Liver (tissue), 9 donors: ENCODE results near the gene VAC14. TPM values are rescaled to one million over a fixed set of nuclear protein-coding genes. Genes with fewer than 3 reads are reported as not detected.

Experiments used
- DNase-seq: peaks from one replicate; pipeline ENCODE4 v3.0.0-alpha.2; 2017; ENCODE audit warnings: low spot score
- H3K27ac ChIP-seq, 2 donors: one replicate each; pipeline ENCODE4 v1.7.0; 2013; ENCODE audit warnings: inconsistent platforms in 2 of 2, low read length in 2 of 2, control low read depth in 1 of 2, low read depth in 1 of 2, mild to moderate bottlenecking in 1 of 2
- H3K27me3 ChIP-seq, 4 donors: one replicate each; pipeline versions ENCODE4 v1.6.1 to v1.7.0; 2013; ENCODE audit warnings: low read length in 3 of 4, inconsistent platforms in 1 of 4, mild to moderate bottlenecking in 1 of 4, moderate library complexity in 1 of 4; ENCODE audit not compliant: control insufficient read depth in 4 of 4, insufficient read depth in 4 of 4
- H3K36me3 ChIP-seq, 4 donors: one replicate each; pipeline versions ENCODE4 v1.6.1 to v1.7.0; 2013; ENCODE audit warnings: low read length in 3 of 4, mild to moderate bottlenecking in 3 of 4, low read depth in 1 of 4, moderate library complexity in 1 of 4; ENCODE audit not compliant: control insufficient read depth in 4 of 4, insufficient read depth in 3 of 4
- H3K4me1 ChIP-seq, 4 donors: one replicate each; pipeline versions ENCODE4 v1.6.1 to v1.7.0; 2013; ENCODE audit warnings: low read length in 3 of 4, mild to moderate bottlenecking in 3 of 4, moderate library complexity in 1 of 4; ENCODE audit not compliant: control insufficient read depth in 4 of 4, insufficient read depth in 4 of 4
- H3K4me3 ChIP-seq, 3 donors: one replicate each; pipeline versions ENCODE4 v1.6.1 to v1.7.0; 2013; ENCODE audit warnings: low read length in 3 of 3, control low read depth in 1 of 3, low read depth in 1 of 3, mild to moderate bottlenecking in 1 of 3
- H3K9ac ChIP-seq, 2 donors: one replicate each; pipeline ENCODE4 v1.7.0; 2013; ENCODE audit warnings: low read length in 2 of 2, mild to moderate bottlenecking in 2 of 2, moderate library complexity in 2 of 2, control low read depth in 1 of 2, low read depth in 1 of 2
- H3K9me3 ChIP-seq, 4 donors: one replicate each; pipeline versions ENCODE4 v1.6.1 to v1.7.0; 2013; ENCODE audit warnings: low read length in 3 of 4; ENCODE audit not compliant: control insufficient read depth in 4 of 4
- ATF3 ChIP-seq: IDR thresholded peaks from 2 replicates; pipeline ENCODE4 v1.6.1; 2016; ENCODE audit warnings: antibody characterized with exemption
- EGR1 ChIP-seq, 2 donors: IDR thresholded peaks; 2 replicates each; pipeline ENCODE4 v1.6.1; 2016 to 2018; ENCODE audit warnings: antibody characterized with exemption in 2 of 2, low read depth in 2 of 2
- GABPA ChIP-seq, 2 donors: IDR thresholded peaks in 1 of 2; conservative IDR thresholded peaks in 1 of 2; 2 replicates each; pipeline ENCODE4 v1.6.1; 2016; ENCODE audit warnings: antibody characterized with exemption in 2 of 2, mild to moderate bottlenecking in 1 of 2, moderate library complexity in 1 of 2
- HNF4A ChIP-seq, 2 donors: conservative IDR thresholded peaks; 2 replicates each; pipeline ENCODE4 v1.6.1; 2016; ENCODE audit warnings: antibody characterized with exemption in 2 of 2, mild to moderate bottlenecking in 2 of 2
- HNF4G ChIP-seq: IDR thresholded peaks from 2 replicates; pipeline ENCODE4 v1.6.1; 2016; ENCODE audit warnings: antibody characterized with exemption
- JUND ChIP-seq, 2 donors: IDR thresholded peaks; 2 replicates each; pipeline ENCODE4 v1.6.1; 2016; ENCODE audit warnings: antibody characterized with exemption in 2 of 2
- MAX ChIP-seq: IDR thresholded peaks from 2 replicates; pipeline ENCODE4 v1.6.1; 2016; ENCODE audit warnings: antibody characterized with exemption
- REST ChIP-seq: IDR thresholded peaks from 2 replicates; pipeline ENCODE4 v1.6.1; 2016; ENCODE audit warnings: antibody characterized with exemption, mild to moderate bottlenecking
- RXRA ChIP-seq, 2 donors: IDR thresholded peaks; 2 replicates each; pipeline ENCODE4 v1.6.1; 2017 to 2018; ENCODE audit warnings: antibody characterized with exemption in 2 of 2, mild to moderate bottlenecking in 1 of 2
- YY1 ChIP-seq: IDR thresholded peaks from 2 replicates; pipeline ENCODE4 v1.6.1; 2016; ENCODE audit warnings: antibody characterized with exemption, mild to moderate bottlenecking
- ZBTB33 ChIP-seq: IDR thresholded peaks from 2 replicates; pipeline ENCODE4 v1.6.1; 2016; ENCODE audit warnings: antibody characterized with exemption
- WGBS: extraction: QIAGEN DNeasy Blood & Tissue Kit; methylation state at CpG from one replicate; pipeline ENCODE4 v1.1.7; 2013; 5-methylcytosine and 5-hydroxymethylcytosine counted together
- polyA plus RNA-seq, 2 donors: library from polyadenylated mRNA; stranded (reverse) in 1 of 2; unstranded in 1 of 2; fragments of 200-250 nt in 1 of 2; fragments of >200 nt in 1 of 2; fragmentation: Nextera tagmentation in 1 of 2; extraction: Ambion mirVana in 1 of 2; gene quantifications; one replicate each; pipeline versions ENCODE4 v1.2.1 to v1.2.3, GENCODE V29; 2013 to 2015
- total RNA-seq, 2 donors: library from RNA; depleted of rRNA; stranded (reverse); fragments of >200 nt; gene quantifications; one replicate each; pipeline ENCODE4 v1.2.3, GENCODE V29; 2014
- donor health status: healthy.
- donor health status: healthy.
- donor health status: healthy.
- donor health status: healthy.
- donor health status: healthy.

Gene VAC14
- total and polyA plus RNA-seq, 4 donors, result 16.7 to 29.8 (median 20.5) TPM

GRCh38 chr16:70685938-70686375 lies 115.0 kb downstream of the VAC14 start, which contains the start of gene MTSS2:
MTSS2 (minus strand) TSS chr16:70686053; CDS start chr16:70685791, 262 bp downstream.
- peaks cover 16 to 57% (median 33%) of the 10 kb centered on the region in 4 donors for H3K4me1 ChIP-seq
- TF ChIP-seq EGR1 (IDR thresholded peaks at IDR 0.05; ENCODE audit: low read depth in 2 of 2) (no peak), RXRA (IDR thresholded peaks at IDR 0.05) (peak in 1 of 2 donors; percentile 9)
- peak within 1 kb of the TSS; percentile 84 to 90 (median 89) for H3K4me3 ChIP-seq
- H3K36me3 ChIP-seq, result no peaks in the 10 kb centered on the region
- peak within 1 kb of the TSS; percentile 93 to 99 for H3K9ac ChIP-seq
- peak; percentile 80 for DNase-seq
- peak within 1 kb of the TSS; percentile 94 to 95 for H3K27ac ChIP-seq
- WGBS, result 1% methylated on average over 72 of the region's 72 CpGs
- no peaks in the 10 kb centered on the region for H3K27me3 ChIP-seq
- no peaks in the 10 kb centered on the region for H3K9me3 ChIP-seq

- Histone ChIP-seq H3K4me3 (peak overlapping the region; percentile 84 to 90 (median 89)), H3K9me3 (no peaks in the 10 kb centered on the region), H3K9ac (peak overlapping the region; percentile 93 to 99), H3K4me1 (peaks cover 16 to 64% (median 36%) of the 10 kb centered on the region in 4 donors), H3K27me3 (no peaks in the 10 kb centered on the region), H3K27ac (peak overlapping the region; percentile 94 to 95), H3K36me3 (peaks cover 0 to 1% (median under 1%) of the 10 kb centered on the region in 4 donors)
- TF ChIP-seq ZBTB33 (no peak), MAX (no peak), HNF4A (conservative IDR thresholded peaks at IDR 0.05) (no peak), EGR1 (IDR thresholded peaks at IDR 0.05; ENCODE audit: low read depth in 2 of 2) (no peak), REST (no peak), HNF4G (no peak), JUND (IDR thresholded peaks at IDR 0.05) (no peak), ATF3 (no peak), YY1 (no peak), GABPA (IDR thresholded peaks at IDR 0.05 in 1 of 2, conservative IDR thresholded peaks at IDR 0.05 in 1 of 2) (no peak)
- 1% methylated on average over 90 of the region's 90 CpGs for whole genome bisulfite sequencing
- no peak for DNase-seq
These were observed 115.7 kb downstream of the VAC14 start for GRCh38 chr16:70685061-70685937.
